IPS DF 4.7 (cell line): ENCODE data around the gene CDC27.
"Not testable (repeated sequence)": the region's sequence is repeated elsewhere in the genome, so short reads cannot be mapped to it uniquely, and the experiment has no call there.

Source experiments
- DNase-seq: peaks from one replicate; pipeline ENCODE4 v3.0.0-alpha.2; 2013; ENCODE audit warnings: low spot score; ENCODE audit errors: extremely low read depth

CDC27 gene

DNA sequence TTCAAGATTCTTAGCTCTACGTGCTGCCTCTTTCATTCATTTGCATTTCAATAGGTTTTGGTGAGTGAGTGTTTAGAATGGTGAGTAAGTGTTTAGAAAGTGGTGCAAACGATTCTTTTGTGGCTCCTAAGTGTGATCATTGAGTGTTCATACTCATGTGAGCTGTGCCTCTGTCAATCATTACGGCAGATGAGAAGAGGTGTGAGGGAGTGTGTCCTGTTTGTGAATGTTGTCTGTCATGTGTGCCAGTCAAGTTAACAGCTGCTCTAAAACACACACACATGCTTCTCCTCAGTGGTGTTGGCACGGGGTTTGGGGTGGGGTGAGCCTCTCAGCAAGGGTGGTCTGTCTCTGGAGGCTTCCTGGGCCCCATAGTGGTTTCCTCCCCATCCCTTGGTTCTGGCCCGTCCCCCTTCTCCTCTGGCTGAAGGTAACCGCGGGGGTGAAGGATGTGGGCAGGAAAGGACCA, 31.5 kb upstream of the CDC27 start:
- DNase-seq, result no peak

DNA sequence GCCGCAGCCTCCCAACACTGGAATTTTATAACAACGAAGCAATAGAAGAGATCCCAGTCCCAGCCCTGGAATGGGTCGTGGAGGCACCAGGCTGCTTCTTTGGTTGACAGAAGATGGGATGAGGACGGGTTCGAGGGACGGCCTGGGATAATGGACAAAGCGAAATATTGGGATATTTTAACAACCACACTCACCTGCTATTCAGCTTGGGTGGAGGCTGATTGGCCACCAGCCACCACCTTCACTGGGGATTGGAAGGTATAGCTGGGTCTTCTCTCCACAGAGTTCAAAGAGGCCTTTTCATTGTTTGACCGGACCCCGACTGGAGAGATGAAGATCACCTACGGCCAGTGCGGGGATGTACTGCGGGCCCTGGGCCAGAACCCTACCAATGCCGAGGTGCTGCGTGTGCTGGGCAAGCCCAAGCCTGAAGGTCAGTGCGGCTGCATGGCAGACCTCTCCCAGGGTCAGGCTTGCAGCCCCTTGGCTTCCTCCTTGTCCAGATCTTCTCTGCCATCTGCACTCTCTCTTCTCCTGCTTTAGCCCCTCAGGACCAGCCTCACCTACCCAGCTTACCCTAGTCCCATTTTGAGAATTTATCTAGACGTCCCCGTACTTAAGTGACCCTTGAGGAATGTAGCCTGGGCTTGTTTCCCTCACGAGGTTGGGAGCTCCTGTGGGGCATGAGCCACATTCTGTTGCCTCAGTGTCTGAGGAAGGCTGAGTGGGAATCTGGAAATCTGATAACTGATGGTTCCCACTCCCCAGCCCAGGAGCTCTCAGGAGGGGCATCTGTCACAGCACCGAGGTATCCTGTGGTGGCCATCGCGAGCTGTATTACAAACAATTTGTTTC, 30.8 kb upstream of the CDC27 start:
- no peak for DNase-seq

GRCh38 chr17:47218896-47219430, 29.9 kb upstream of the CDC27 start:
- DNase-seq, result no peak

- not testable (repeated sequence) for DNase-seq
Observed at GRCh38 chr17:47217279-47217678, 28.2 kb upstream of the CDC27 start.

- not testable (repeated sequence) for DNase-seq
Observed at GRCh38 chr17:47216821-47217220, 27.7 kb upstream of the CDC27 start.

- DNase-seq, result no peak
Observed at GRCh38 chr17:47214931-47215330, 25.8 kb upstream of the CDC27 start.

DNA sequence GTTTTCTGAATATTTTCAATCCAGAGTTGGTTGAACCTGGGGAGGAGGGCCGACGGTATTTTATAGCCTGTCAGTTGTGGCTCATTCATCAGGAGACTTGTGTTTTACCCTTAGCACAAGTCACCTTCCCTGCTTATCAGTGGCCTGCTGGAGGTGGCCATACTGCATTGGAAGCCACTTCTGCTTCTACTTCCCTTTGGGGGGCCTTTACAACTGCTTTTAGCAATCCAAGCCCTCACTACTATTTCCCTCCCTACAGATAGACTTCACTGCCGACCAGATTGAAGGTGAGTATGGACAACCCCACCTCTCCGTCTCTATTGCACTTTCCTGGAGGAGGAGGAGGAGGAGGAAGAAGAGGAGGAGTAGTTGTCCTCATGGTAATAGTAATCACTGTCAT, 24.4 kb upstream of the CDC27 start:
- no peak for DNase-seq

- no peak for DNase-seq
Observed at GRCh38 chr17:47212458-47212857, 23.4 kb upstream of the CDC27 start.

DNA sequence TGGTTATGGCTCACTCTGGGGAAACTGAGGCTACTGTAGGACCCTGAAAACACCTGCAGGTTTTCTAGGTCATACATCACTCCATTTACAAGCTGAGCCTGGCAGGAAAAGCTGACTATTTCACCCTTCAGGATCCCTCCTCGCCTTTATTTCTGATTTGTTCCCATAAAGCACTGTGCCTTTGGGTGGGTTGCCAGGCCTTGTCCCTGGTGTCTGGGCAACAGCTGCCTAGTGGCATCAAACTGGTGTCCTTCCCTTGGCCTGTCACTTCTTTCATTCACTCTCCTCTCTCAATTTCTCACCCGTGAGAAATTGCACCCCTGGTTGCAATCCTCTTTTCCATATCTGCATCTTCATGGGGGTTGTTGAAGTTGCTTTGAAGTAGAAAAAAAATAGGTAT, 21.7 kb upstream of the CDC27 start:
- DNase-seq, result no peak

DNA sequence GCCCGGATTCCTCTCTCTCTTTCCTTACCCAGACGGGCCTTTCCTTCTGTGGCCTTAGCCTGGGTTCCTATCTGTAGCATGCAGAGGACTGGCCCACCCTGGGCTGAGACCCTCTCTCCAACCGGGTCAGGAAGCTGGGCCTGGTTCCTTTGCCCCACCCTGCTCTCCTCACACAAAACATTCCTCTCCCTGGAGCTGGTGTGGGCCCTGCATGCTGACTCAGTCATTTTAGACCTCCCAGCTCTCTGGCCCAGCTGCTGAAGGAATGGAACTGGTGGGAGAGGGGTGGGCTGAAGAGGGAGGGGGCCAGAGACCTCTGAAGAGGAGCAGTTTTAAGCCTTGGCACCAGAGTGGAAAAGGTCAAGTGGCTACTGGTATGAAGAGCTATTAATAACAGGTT, 21.0 kb upstream of the CDC27 start:
- DNase-seq, result no peak

DNA sequence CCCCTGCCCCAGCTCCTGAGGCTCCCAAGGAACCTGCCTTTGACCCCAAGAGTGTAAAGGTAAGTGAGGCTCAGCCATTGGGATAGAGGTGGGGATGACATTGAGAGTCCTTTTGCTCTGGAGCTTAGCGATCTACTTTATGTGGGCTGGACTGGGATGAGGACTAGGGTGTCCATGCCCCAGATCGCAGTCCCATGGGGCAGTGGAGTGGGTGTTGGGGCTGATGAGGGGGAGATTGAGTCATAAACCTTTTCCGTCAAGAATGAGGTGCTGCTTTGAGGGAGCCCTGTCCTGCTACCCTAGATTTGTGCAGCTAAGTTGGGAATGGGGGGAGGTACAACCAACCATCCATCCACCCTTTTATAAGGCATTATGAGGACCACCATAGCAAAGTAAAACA, 20.4 kb upstream of the CDC27 start:
- DNase-seq, result no peak

GRCh38 chr17:47208744-47209488, 19.8 kb upstream of the CDC27 start, which contains the start of gene MYL4:
TSS of gene MYL4 (plus strand) at chr17:47209348. CDS start at chr17:47209423, 75 bp downstream.
- DNase-seq, result no peak

- no peak for DNase-seq
Observed at GRCh38 chr17:47207143-47208067, 18.3 kb upstream of the CDC27 start.

DNA sequence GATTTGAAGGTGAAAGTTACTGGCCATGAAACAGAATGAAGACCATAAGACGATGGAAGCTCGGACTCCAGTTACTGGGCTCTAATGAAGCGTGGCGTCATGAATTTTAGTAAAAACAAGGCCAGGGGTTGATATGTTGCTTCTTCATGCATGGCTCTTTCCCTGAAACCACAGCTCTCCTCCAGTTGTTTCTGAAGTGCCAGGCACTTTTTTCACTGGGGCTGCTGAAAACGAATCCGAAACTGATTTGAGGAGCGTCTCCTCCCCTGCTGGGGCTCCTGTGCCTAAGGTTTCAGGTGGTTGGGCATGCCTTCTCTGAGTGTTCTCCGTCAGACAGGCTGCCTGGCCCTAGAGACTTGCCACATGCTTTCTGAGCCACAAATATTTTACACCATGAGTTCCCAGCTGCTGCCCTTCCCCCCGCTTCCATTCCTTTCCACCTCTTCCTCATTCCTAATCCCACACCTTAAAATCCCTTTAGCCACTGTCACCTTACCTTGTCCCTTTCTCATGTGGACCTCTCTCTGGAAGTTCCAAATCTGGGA, 16.4 kb upstream of the CDC27 start:
- DNase-seq, result no peak

DNA sequence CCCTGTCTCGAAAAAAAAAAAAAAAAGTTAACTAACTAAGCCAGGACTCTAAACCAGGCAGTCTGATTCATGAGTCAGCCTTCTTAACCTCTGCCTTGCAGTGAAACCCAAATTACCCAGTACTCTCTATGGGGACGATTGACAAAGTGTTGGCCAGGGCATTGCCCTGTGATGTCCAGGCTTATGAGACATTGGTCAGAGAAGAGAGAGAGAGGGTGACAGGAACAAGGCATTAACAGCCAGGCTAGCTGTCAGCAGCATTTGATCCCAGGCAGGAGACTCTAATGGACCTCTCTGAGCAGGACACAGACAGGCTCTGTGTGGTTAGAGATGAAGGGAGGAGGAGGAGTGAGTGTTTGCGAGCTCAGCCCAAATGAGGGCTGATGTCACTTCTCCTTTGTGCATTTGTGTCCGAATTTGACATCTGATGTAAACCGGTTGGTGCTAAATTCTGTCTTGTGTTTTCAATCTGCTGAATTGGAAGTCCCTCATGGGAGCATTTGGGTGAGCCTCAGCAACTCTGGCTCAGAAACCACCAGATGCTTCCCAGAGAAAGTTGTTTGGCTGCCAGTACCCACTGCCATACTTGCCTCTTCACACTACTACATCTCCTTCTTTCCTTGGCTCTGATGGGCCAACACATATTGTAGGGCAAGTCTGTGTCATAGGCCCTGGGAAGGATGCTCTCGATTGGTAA, 15.8 kb upstream of the CDC27 start:
- DNase-seq, result no peak

DNA sequence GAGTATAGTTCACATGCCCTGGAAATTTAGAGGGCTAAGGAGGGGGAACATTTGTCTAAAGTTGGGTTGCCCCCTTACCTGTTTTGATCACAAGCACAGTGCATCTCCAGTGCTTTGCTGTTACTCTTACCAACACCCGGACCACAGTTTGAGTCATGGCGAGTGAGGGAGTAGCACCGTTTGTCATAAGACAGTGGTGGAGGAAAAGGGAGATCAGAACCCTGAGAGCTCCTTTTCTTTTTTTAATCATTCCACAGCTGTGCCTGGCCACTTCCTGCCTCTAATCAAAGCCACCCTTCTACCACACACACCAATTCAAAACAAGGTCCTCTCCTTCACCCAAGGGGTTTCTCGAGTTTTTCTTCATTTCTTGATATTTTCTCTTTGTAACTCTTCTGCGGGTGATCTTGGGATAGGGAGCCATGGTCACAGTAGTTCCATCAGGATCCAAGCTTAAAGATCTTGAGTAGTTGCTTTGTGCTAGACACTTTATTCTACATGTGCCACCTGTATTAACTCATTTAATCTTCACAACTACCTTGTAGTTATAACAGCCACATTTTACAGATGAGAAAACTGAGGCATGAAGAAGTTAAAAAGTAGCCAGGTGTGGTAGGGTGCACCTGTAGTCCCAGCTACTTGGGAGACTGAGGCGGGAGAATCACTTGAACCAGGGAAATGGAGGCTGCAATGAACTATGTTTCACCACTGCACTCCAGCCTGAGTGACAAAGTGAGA, 15.1 kb upstream of the CDC27 start:
- no peak for DNase-seq

GRCh38 chr17:47201166-47201565, 12.1 kb upstream of the CDC27 start:
- no peak for DNase-seq

DNA sequence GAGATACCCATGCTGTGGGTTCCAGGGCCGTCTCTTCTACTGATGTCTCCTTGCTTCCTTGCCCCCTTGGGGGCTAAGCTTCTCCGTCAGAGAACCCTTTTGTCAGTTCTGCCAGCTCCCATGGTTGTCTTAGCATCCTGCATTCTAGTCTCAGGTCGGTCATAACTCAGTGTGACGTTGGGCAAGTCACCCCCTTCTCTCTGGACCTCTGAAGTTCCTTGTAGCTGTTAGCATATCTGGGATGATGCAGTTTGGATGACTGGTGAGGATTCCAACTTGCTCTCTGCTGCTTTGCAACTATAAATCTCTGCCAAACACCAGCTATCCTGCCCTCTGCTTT, 11.2 kb upstream of the CDC27 start:
- no peak for DNase-seq

- DNase-seq, result no peak
Observed at GRCh38 chr17:47199627-47200324, 10.7 kb upstream of the CDC27 start.
